GM12892 (cell line): Measurements from ENCODE around the gene MYLK.

Experiments
- POLR2A ChIP-seq: IDR thresholded peaks from 2 replicates; pipeline ENCODE4 v1.6.1; 2011; ENCODE audit warnings: low read depth, low read length, control low read depth
- POLR2AphosphoS5 ChIP-seq: IDR thresholded peaks from 2 replicates; pipeline ENCODE4 v1.6.1; 2011; ENCODE audit warnings: low read depth, low read length, control low read depth
- TAF1 ChIP-seq: IDR thresholded peaks from 2 replicates; pipeline ENCODE4 v1.6.1; 2011; ENCODE audit warnings: low read depth, mild to moderate bottlenecking, control low read depth, low read length, borderline replicate concordance

- TF ChIP-seq POLR2A (no peak), POLR2AphosphoS5 (no peak), TAF1 (no peak)
Measured at GRCh38 chr3:123878807-123879206, 5.3 kb downstream of the MYLK start.
